ENCODE data around the gene ADAMTS2. TPM values are rescaled to one million over a fixed set of nuclear protein-coding genes. Genes with fewer than 3 reads are reported as not detected.

ADAMTS2 gene
- total and polyA plus RNA-seq, 2 donors (not counting 3 experiments of a cell fraction or from before 2014, with no cell fraction given): not detected

DNA sequence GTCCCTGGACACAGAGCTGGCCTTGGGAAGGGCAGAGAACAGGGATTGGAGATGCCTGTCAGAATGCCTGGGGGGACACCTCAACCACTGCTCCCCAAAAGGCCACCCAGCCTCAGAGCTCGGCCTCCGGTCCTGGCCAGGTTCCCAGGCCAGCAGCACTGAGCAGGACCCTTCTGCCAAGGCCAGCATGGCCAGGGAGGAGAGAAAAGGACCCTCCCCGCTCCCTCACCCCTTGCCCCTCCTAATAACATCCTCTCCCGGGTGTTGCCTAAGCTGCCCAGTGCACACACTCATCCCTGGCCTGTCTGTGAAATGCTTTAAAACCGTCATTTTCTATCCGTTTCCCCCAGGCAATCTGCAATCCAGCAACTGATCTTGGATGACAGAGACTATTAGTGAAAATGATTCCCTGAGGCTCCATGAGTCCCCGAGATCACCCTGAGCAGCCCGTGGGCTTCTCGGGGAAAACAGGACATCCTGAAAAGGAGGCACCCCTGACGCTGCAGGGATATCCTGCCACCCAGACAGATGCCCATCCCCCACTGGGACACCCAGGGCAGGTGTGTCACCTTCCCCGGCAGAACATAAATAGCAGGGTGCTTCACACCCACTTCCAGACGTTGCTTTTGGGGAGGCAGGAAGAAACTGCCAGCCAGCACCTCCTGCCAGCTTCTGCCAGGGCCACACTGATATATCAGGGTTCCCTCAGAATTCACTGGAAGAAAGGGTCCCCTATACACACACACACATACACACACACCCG lies 75.3 kb downstream of the ADAMTS2 start:
- no peaks in the 10 kb centered on the region for H3K9me3 ChIP-seq (replicated peaks; ENCODE audit: control insufficient read depth, insufficient read depth, low read length)
- H3K4me3 ChIP-seq (replicated peaks in 1 of 3; ENCODE audit: insufficient read depth in 1 of 3, low read depth in 1 of 3, low read length in 3 of 3): no peak overlapping the region
- no peaks in the 10 kb centered on the region for H3K27me3 ChIP-seq (ENCODE audit: control insufficient read depth in 2 of 2, insufficient read depth in 2 of 2, low read length in 2 of 2)
- intact Hi-C loops (cut with micrococcal nuclease): no loop called here
- no peaks in the 10 kb centered on the region for H3K36me3 ChIP-seq (ENCODE audit: control insufficient read depth in 2 of 2, extremely low read depth in 1 of 2, insufficient read depth in 2 of 2, low read length in 2 of 2)
- no peak overlapping the region for H2AFZ ChIP-seq (ENCODE audit: low read depth, low read length)
- no peak for DNase-seq (ENCODE audit: low read depth, low spot score)
- H4K20me1 ChIP-seq (replicated peaks; ENCODE audit: control insufficient read depth, extremely low read depth, insufficient read depth, low read length): no peaks in the 10 kb centered on the region
- no TSS peak for BruUV-seq (replicated peaks)
- H3K27ac ChIP-seq (ENCODE audit: insufficient read depth, low read depth, low read length): no peak overlapping the region
- ChIA-PET CTCF (no interaction called here), POLR2A (no interaction called here)
- dilution Hi-C loops (cut with MboI; ENCODE audit: extremely low pct_ligation_motif_present, low sequenced_read_pairs): no loop called here
- TF ChIP-seq, protein P1, sequence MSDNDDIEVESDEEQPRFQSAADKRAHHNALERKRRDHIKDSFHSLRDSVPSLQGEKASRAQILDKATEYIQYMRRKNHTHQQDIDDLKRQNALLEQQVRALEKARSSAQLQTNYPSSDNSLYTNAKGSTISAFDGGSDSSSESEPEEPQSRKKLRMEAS (IDR thresholded peaks at IDR 0.05; ENCODE audit: insufficient read depth, insufficient read length): no peak
- TF ChIP-seq EZH2 (IDR thresholded peaks at IDR 0.05; ENCODE audit: borderline replicate concordance, low read depth, low read length, severe bottlenecking): no peak
- TF ChIP-seq JUN (IDR thresholded peaks at IDR 0.05; ENCODE audit: borderline replicate concordance, insufficient read depth, insufficient read length, low read depth): no peak
- TF ChIP-seq, protein P2, sequence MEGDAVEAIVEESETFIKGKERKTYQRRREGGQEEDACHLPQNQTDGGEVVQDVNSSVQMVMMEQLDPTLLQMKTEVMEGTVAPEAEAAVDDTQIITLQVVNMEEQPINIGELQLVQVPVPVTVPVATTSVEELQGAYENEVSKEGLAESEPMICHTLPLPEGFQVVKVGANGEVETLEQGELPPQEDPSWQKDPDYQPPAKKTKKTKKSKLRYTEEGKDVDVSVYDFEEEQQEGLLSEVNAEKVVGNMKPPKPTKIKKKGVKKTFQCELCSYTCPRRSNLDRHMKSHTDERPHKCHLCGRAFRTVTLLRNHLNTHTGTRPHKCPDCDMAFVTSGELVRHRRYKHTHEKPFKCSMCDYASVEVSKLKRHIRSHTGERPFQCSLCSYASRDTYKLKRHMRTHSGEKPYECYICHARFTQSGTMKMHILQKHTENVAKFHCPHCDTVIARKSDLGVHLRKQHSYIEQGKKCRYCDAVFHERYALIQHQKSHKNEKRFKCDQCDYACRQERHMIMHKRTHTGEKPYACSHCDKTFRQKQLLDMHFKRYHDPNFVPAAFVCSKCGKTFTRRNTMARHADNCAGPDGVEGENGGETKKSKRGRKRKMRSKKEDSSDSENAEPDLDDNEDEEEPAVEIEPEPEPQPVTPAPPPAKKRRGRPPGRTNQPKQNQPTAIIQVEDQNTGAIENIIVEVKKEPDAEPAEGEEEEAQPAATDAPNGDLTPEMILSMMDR (IDR thresholded peaks at IDR 0.05; ENCODE audit: extremely low read depth in 1 of 2, insufficient read depth in 1 of 2, low read depth in 1 of 2, low read length in 2 of 2): no peak
- H3K4me1 ChIP-seq (ENCODE audit: control insufficient read depth, extremely low read depth, insufficient read depth, low read length): no peaks in the 10 kb centered on the region
- no peak overlapping the region for H3K4me2 ChIP-seq (ENCODE audit: insufficient read depth, low read length)
- H3K9ac ChIP-seq (replicated peaks; ENCODE audit: extremely low read depth, insufficient read depth, low read length): no peak overlapping the region
- FAIRE-seq: no peak
- no peaks in the 10 kb centered on the region for H3K9me1 ChIP-seq (replicated peaks; ENCODE audit: control insufficient read depth, extremely low read depth, insufficient read depth, low read length)
- H3K79me2 ChIP-seq (ENCODE audit: control insufficient read depth, insufficient read depth, low read length): no peaks in the 10 kb centered on the region
